ENCODE results near the gene GPR150.

GPR150 gene

DNA sequence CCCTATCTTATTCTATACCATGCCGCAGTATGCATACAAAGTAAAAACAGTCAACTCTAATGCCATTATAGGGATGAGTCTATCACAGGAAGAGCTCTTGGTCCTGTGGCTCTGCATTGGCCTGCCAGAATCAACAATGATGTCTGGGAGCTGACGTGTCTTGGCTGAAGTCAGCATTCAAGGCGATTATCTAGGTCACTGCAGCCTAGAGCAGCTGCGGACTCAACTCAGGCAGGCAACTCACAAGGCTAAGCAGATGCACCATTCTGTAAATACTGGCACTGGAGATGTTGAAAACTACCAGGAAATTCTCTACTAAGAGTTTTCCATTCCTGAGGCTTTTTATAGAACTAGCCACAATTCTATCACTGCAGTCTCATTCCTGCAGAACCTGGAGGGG lies 49.7 kb downstream of the GPR150 start:
- TF ChIP-seq, protein P1, sequence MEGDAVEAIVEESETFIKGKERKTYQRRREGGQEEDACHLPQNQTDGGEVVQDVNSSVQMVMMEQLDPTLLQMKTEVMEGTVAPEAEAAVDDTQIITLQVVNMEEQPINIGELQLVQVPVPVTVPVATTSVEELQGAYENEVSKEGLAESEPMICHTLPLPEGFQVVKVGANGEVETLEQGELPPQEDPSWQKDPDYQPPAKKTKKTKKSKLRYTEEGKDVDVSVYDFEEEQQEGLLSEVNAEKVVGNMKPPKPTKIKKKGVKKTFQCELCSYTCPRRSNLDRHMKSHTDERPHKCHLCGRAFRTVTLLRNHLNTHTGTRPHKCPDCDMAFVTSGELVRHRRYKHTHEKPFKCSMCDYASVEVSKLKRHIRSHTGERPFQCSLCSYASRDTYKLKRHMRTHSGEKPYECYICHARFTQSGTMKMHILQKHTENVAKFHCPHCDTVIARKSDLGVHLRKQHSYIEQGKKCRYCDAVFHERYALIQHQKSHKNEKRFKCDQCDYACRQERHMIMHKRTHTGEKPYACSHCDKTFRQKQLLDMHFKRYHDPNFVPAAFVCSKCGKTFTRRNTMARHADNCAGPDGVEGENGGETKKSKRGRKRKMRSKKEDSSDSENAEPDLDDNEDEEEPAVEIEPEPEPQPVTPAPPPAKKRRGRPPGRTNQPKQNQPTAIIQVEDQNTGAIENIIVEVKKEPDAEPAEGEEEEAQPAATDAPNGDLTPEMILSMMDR (IDR thresholded peaks at IDR 0.05; ENCODE audit: low read depth, low read length, missing control alignments) = no peak
- DNase-seq (ENCODE audit: extremely low read depth, low read depth) = no peak

GRCh38 chr5:95669985-95670384 lies 50.1 kb downstream of the GPR150 start:
- H3K4me3 ChIP-seq (replicated peaks; ENCODE audit: low read depth, low read length) = no peak overlapping the region
- TF ChIP-seq, protein P1 (IDR thresholded peaks at IDR 0.05; ENCODE audit: low read depth, low read length, missing control alignments) = no peak
- DNase-seq (ENCODE audit: extremely low read depth, low read depth) = no peak

More for the DNA sequence above, 49.7 kb downstream of the GPR150 start:
- no peak overlapping the region for H3K4me3 ChIP-seq (replicated peaks; ENCODE audit: low read depth, low read length)

DNA sequence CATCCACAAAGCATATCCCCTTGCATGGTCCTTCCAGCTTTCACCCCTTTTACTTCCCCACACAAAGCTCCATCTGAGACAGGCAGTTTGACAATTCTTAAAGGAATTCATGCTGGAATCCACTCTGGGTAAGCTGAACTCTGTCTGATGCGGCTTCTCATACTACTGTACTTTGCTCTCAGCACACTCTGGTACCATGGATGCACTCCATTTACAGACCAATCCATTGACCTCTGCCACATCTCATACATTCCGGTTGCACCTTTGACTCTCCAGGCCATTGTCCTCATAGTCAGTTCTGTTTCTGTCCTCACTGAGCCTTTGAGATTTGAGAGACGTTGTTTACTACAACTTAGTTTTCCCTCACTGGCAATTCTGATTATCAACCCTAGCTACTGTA lies 50.7 kb downstream of the GPR150 start:
- no peak for DNase-seq (ENCODE audit: extremely low read depth, low read depth)
- TF ChIP-seq, protein P1 (IDR thresholded peaks at IDR 0.05; ENCODE audit: low read depth, low read length, missing control alignments) = no peak
- H3K4me3 ChIP-seq (replicated peaks; ENCODE audit: low read depth, low read length) = no peak overlapping the region
